NCI-H146 treated with DMSO at 0.1 percent for 48 hours (cell line): ENCODE measurements around the gene DNLZ.
"Not testable (repeated sequence)": the region's sequence is repeated elsewhere in the genome, so short reads cannot be mapped to it uniquely, and the experiment has no call there.

ENCODE experiments used
- DNase-seq: peaks from one replicate; lab custom pipeline; 2025; ENCODE audit not compliant: unreplicated experiment; lab: John Stamatoyannopoulos, UW

DNLZ gene

DNA sequence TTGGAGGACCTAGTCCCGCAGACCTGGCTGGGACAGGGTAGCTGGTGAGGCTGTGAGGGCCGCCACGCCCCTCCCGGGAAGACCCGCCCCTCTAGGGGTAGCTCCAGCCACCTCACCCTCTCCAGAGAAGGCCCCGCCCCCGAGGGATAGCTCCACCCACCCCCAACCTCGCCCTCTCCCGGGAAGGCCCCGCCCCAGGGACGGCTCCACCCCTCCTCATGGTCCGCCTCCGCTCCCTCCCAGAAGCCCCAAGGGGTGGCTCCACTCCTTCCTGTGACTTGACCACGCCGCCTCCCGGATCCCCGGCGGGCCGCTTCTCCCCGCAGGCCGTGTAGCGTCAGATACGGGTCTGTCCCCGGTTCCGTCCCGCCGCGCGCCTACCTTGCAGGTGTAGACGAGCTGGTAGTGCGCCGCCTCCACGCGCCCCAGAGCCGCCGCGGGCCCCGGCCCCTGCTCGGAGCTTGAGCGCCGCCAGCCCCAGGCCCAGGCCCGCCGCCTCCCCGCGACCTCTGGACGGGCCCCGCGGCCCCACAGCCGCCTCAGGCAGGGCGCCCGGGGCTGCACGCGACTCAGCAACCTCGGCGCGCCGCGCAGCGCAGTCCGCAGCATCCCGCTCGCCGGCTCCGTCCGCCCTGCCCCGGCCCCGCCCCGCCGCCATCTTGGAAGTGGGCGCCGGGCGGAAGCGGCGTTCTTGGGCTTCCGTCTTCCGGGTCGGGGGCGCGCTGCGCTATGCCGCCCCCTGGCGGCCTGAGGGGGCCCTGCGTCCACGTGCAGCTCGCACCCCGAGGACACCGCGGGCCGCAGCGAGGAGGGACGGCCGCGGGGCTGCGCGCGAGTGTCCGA, at the start of gene DNLZ:
Gene DNLZ (minus strand): TSS at position 639 of the 843 bp plus-strand sequence. CDS start 30 bp downstream, at position 609.
- peak; percentile 62 for DNase-seq

DNA sequence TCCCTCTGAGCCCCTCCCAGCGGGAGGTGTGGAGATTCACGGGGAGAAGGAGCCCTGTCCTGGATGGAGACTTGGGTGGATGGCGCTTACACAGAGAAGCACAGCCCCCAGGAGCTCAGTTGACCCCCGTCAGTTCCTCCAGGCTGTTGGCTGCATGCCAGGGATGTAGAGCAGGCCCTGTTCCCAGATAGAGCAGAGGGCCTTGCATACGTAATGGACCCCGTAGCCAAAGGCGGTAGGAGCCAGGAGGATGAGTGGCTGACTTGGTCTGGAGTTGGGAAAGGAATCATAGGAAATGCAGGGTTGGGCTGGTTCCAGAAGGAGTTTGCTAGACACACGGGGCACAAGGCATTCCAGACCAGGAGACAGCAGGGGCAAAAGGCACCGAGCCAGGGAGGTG, 49.4 kb upstream of the DNLZ start:
- DNase-seq = no peak

DNA sequence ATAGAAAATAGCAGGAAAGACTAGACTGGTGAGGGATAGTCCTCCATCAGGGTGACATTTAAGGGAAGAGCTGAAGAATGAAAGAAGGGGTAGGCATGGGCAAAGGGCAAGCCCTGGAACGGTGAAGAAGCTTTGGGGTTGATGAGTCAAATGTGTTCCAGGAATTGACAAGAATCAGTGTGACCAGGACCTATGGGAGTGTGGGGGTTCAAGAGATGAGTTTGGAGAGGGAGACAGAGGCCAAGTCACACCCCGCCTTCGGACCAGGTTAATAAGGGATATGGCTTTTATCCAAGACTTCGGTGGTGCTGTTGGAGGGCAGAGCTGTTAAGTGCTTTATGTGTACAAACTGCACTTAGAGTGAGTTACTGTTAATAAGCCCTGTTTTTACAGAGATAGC, 47.8 kb upstream of the DNLZ start:
- DNase-seq = no peak

DNA sequence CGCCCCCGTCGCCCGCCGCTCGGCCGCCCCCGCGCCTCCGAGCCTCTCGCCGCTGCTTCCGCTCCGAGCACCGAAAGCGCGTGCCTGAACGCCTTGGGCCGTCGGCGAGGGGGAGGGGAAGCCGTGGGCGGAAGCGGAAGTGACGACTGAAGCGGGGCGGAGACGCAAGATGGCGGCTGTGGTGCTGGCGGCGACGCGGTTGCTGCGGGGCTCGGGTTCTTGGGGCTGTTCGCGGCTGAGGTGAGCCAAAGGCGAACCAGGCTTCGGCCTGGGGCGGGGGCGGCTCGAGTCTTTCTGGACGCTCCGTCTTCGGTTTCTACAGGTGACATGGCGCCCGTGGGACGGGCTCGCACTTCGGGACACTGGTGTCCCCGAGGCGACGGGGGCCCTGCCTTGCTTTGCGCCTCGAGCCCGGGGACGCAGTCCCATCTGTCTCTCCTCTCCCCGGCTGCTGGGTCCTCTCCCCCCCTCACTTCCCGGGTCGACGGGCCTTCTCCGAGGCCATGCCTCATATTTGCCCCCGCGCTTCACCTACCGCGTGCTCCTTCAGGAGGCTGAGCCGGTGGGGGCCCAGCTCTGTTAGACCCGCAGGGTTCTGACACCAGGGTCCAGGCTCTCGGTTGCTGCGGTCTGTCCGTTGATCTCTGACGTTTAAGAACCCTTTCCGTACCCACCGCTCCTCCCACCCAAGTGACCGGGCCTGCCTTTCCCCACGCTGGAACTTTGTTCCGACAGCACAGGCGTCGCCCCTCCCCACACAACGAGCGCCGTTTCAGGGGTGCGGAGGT, 47.1 kb upstream of the DNLZ start, which contains the start of the genes ENTR1 and PMPCA:
Gene ENTR1 (minus strand): TSS at position 115 of the 788 bp plus-strand sequence. CDS start 217 bp downstream, outside the sequence.
Gene PMPCA (plus strand): TSS at position 159 of the 788 bp plus-strand sequence. CDS start 11 bp downstream, at position 170.
- peak; percentile 30 for DNase-seq

DNA sequence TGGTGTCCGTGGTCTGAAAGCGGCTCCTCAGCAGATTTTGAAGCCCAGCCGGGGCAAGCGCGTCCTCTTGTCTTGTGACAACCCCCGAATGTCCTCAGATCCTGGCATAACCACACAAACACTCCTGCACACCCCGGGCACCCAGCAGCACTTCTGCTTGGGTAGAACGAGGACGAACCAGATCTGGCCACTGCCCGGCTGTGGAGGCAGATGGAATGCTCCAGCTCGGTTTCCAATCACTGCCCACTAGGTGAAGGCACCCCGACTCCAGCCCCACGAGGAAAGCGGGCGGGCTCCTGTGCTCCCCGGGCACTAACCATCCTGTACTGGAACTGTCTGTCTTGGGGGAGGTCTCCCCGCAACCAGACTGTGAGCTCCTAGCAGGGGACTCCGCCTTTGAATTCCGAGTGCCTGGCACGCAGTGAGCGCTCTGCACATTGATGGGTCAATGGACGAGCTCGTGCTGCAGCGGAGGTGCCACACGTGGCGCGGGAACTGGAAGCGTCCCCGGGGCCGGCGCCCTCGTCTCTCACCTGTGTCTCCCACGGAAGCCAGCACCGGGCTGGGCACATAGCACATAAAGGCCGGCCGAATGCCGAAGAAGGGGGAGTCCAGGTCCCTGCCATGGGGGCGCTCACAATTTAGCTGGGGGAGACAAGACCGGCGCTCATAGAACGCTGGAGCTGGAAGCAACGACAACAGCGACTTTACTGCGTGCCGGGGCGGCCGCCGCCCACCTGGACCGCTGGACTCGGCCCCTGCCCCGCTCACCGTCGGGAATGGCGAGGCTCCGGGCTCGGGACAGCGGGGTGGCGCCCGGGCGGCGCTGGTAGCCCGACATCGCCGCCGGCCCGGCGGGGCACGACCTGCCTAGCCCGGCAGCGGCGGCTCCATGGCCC, 46.3 kb upstream of the DNLZ start:
- no peak for DNase-seq

DNA sequence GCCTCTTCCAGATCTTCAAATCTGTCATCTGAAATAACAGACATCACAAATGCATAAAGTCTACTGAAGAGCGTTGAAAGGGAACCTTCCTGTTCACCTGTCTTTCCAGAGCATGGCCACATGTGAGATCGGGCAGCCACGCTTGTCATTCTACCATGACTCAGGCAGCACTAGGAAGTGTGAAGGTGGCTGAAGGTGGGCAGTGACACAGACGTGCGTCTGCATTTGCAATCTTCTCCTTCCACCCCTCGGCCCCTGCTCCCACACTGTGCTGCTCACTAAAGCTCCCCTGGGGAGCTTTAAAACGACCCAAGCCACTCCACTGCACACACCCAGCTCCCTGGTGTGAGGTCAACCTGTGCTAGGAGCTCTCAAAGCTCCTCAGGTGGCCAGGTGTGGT, 44.4 kb upstream of the DNLZ start:
- no peak for DNase-seq

DNA sequence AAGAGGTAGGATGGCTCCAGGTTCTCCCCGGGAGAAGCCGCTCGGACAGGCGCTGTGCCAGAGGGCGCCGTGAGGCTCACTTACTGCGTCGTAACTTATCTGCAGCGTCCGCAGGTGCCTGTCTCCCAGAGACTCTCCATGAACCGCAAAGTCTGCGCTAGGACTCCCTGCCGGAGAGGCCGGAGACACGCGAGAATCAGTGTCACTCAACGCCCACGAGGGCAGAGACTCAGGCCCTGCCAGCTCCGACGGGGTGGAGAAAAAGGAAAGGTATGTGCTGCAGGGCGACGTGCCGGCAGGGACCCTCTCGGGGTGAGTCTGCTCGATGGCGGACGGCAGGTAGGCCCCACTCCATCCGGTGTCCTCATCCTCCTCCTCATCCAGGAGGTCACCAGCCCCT, 43.5 kb upstream of the DNLZ start:
- not testable (repeated sequence) for DNase-seq

DNA sequence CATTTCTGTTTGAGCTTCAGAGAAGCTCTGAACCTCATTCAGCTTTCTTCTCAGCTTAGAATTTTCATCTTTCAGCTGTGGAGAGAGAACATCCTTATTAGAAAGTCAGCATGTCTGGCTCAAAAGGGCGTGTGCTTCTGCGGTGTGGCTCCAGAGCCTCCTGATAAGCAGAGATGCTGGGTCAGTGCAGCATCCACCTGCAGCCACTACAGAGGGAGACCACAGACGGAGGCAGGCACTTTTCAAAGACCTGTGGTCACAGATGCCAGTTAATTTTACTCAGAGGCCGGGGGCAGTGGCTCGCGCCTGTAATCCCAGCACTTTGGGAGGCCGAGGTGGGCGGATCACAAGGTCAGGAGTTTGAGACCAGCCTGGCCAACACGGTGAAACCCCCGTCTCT, 42.4 kb upstream of the DNLZ start:
- not testable (repeated sequence) for DNase-seq

DNA sequence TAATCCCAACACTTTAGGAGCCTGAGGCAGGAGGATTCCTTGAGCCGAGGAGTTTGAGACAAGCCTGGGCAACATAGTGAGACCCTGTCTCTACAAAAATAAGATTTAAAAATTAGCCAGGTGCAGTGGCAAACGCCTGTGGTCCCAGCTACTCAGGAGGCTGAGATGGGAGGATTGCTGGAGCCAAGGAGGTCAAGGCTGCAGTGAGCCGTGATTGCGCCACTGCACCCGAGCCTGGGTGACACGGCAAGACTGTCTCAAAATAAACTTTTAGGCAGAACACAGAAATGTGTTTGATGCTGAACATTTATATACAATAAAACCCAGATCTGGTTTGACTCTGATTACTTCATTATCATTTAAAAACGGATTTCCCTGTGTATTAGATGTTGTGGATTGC, 41.9 kb upstream of the DNLZ start:
- DNase-seq = no peak

DNA sequence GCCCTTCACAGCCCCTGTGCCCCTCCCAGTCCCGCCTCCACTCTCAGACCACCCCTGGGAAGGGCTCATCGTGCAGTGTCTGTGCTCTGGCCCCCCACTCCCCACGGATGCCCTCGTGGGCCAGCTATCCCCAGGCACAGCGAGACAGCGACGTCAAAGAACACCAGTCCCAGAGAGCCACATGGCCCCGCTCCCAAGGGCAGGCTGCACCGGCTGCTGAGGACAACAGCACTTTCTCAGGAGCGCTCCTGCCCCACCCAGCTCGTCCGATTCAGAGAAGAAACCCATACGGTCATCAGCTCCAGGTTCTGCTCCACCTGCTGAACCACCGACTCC, 41.2 kb upstream of the DNLZ start:
- no peak for DNase-seq

DNA sequence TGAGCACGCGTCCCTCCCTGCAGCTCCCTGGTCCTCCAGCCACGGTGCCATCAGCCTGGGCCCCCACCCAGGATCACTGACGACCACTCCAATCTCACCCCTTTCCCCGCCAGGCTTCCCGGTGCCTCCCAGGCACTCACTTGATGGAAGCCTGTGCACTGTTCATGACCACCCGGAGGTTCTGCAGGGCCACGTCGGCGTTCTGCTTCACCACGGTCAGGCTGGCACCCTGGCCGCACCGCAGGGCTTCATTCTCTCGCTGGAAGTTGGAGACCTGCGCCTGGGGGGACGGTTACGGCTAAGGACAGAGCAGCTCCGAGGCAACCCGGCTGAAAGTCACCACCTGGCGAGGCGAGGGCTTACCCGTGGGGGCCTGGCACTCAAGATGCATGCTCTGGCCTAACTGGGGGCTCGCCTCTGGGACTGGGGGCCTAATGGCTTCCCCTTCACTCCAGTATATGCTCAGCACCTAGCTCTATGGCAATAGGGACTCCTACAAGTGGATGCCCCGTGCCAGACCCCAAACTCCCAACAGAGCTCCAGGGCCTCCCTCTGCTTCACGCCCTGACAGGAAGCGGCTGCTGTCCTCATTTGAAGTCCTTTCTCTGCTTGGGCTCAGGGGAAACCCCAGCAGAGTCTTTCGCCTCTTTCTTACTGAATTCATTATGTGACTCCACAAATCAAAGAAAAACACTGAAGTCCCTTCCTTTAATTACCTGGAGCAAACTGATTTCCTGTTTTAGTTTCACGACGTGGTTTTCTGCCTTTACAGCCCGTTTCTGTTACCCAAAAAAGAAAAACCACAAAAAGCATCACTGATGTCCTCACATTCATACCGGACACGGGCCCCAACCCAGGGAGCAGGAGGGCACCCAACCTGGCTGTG, 40.6 kb upstream of the DNLZ start:
- no peak for DNase-seq

DNA sequence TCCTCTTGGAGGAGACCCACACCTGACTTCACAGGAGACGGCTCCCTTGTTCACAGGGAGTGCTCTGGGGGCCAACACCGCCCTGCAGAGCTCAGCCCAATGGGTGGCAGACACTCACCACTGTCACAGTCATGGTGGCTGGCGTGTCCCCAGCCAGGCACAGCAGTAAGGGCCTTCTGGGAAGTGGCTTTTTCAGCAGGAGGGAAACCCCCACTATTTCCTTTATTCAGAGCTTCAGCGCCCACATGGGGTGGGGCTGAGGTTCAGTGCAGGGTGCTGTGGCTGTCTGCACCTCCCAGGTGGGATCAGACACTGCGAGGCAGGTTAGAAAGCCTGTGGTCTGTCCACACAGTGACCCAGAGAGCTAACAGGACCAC, 40.0 kb upstream of the DNLZ start:
- no peak for DNase-seq

DNA sequence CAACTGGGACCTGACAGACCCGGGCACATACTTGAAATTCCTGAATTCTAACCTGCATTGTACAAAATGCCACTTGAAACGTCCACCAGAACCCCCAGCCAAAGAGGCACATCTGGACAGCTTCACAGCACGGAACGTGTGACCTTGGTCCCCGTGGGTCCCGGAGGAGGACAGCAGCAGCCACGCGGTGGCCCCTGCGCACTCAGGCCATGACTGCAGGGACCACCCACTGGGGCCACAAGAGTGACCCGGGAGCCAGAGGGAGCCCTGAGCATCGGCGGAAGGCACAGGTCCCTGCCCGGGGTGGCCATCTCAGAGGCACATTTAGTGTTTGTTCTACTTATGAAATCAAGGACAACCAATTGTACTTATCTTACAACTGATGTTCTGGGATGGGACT, 38.5 kb upstream of the DNLZ start:
- no peak for DNase-seq

DNA sequence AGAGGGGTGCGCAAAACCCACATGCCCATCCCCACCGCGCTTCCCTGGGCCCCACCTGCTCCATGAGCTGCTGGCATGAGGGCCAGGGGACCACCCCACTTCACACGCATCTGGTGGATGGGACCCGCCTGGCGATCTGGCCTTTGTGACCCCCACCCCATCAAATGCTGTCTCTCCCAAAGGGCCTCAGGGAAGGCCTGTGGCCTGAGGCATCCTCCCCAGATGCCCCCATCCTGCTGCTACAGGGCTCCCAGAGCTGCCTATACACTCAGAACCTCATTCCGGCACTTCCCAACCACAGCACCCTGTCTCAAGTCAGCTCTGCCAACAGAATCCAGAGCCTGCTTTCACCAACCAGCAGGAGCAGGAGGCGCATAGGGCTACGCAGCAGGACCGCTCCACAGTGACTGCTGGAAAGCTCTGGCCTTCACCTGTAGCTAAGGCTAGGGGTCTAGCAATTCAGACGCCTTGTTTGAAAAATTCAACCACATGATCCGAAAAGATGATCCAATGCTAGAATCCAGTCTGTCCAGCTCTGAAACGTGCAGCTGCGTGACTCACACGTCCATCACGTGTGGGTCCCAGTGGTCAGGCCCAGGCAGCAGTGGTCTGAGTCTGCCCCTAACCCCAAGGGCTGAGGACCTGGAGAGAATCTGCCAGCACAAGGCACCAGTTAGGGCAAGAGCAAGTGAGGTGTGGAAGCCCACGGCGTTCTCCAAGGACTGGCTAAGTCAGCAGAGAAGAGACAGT, 37.8 kb upstream of the DNLZ start:
- DNase-seq = no peak

DNA sequence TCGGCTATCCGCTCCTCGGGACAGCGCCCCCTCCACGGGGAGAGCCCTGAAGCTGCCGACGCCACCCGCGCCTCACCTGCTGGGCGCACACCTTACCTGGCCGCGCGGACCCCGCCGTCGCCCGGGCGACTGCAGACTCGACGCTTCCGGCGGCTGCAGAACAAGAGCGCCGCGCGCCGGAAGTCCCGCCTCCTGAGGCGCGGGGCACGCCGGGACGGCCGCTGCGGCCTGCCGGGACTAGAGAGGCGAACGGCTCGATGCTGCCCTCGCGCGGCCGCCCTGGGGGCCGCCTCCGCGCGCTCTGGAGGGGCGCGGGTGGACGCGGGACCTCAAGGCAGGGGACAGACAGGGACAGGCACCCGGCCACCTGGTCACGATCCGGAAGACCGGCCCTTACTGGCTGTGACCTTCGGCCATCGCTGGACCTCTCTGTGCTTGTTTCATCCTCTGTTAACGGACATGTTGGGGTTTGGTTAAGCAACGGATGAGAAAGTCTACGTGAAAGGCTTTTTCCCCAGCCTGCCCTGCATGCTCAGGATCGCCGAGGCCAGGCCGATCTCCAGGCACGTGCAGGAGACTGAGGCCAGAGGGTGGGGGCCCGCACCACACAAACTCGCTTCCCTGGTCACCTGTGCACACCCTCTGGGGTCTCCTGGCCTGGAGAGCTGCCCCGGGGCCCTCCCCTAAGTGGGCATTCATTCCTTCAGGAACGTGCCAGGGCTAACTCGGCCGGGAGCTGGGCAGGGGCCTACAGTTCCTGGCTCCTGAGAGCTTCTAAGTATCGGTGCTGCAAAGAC, 36.7 kb upstream of the DNLZ start, which contains the start of gene SNAPC4:
Gene SNAPC4 (minus strand): TSS at position 133 of the 797 bp plus-strand sequence. CDS start 1,742 bp downstream, outside the sequence.
- peak; percentile 57 for DNase-seq

DNA sequence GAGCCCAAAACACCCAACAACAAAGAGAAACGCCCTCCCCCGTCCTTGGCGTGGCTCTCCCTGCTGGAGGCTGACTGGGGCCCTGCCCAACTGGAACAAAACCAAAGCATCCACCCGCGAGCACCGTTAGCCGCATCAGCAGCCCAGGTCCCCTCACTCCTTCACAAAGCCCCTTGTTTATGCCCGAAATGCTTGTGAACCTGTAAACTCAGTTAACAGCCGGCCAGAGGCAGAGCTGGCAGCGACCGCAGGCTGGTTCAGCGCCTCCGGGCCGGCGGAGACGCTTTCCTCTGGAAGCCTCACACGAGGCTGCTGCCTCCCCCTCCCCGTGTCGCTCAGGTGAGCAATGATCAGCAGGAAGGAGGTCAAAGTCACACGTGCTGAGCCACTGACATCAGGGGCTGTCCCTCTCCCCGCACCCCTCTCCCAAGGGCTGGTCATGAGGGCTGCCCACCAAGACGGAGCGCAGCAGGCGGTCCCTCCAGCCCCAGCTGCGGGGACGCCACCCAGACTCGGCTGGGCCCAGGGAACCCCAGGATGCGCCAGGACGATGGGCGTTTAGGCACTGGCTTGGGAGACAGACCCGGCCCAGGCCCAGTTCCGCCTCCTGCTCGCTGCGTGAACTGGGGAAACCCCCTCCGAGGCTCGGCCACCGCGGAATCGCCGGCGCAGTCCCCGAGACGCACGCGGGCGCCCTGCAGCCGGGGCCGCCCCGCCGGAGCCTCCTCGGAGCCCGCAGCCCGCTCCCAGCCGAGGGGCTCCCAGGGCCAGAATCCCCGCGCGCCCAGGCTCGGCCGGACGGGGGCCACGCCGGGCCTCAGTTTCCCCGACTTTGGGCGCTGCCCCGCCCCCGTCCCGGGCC, 35.9 kb upstream of the DNLZ start:
- DNase-seq = no peak

DNA sequence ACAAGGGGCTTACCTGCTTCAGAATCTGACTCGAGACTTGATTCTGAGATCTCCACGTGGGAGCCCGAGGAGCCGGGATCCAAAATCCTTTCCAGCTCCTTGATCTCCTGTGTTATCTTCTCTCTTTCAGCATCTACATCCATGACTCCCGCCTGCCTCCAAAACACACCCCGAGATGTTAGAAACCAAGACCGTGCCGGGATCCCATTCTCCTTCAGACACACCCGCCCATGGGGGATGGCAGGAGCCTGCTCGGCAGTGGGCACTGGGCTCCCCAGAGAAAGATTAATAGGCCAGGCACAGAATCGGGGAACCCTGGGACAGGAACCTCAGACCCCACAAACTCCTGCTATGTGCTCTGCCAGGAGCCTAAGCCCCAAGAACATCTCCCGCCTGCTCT, 34.7 kb upstream of the DNLZ start:
- no peak for DNase-seq

DNA sequence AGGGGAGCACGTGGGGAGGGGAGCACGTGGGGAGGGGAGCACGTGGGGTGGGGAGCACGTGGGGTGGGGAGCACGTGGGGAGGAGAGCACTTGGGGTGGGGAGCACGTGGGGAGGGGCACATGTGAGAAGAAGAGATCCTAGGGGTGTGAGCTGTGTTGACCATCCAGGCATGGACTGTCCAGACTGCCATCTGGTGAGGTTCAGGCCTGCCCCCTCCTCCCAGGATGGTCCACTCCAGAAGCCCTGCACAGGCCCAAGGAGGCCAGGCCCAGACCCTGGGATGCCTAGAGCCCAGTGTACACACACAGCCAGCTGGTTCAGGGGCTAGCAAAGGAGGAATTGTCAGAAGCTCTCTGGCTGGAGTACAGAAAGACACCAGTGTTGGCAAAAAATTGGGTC, 34.1 kb upstream of the DNLZ start:
- DNase-seq = no peak
